ENCODE data around the gene HDAC4. TPM values are rescaled to one million over a fixed set of nuclear protein-coding genes. Genes with fewer than 3 reads are reported as not detected.

Gene HDAC4
- total and polyA plus RNA-seq, 4 donors = 6.8 to 75.5 (median 30.2) TPM

DNA sequence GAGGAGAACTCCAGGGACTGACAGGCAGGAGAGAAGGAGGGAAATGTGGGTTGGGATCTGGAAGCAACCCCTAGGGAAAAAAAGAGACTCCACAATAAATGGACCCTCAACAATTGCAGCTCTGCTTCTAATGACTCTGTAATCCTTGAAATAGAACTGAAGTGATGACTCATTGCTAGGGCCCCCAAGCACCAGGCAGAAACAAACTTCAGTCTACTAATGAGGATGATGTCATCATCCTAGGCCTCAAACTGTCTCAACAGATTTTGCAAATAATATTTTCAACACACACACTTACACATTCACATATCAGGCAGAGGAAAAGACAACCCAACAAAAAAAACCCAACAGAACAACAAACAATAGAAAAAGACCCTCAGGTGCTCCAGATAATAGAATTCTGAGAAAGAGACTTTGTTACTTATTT is 143.3 kb downstream of the HDAC4 start:
- DNase-seq = no peak
- ATAC-seq (ENCODE audit: low FRiP score) = no peak
- Histone ChIP-seq H3K27me3 (ENCODE audit: control insufficient read depth in 1 of 2, insufficient read depth in 2 of 2, low read length in 1 of 2) (no peaks in the 10 kb centered on the region), H3K4me1 (ENCODE audit: control insufficient read depth in 1 of 2, insufficient read depth in 2 of 2, low read length in 2 of 2) (no peaks in the 10 kb centered on the region), H3K4me3 (ENCODE audit: low read length in 2 of 2) (no peak overlapping the region), H3K36me3 (ENCODE audit: control insufficient read depth in 1 of 2, insufficient read depth in 2 of 2, low read length in 1 of 2) (no peaks in the 10 kb centered on the region), H3K9me3 (ENCODE audit: control insufficient read depth, low read length) (no peaks in the 10 kb centered on the region), H3K27ac (ENCODE audit: low read depth in 1 of 2, low read length in 2 of 2) (no peak overlapping the region)
- intact Hi-C loops (cut with DNase I) = no loop called here

DNA sequence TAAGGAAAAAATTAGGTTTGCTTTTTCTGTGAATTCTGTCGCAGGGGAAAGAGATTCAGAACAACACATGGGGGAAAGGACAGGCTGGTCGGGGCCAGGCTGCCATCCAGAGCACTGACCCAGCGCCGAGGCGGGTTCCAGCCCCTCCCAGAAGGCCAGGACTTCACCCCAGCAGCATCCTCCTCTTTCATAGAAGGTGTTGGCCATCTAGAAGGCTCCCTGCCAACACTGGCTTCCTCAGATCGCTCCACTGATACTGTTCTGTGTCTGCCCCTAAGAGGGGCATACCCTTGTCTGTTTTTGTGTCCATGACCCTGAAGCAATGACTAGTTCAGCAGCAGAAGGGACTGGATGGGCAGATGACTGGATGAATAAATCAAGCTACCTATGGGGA is 144.5 kb downstream of the HDAC4 start:
- H3K27me3 ChIP-seq (ENCODE audit: control insufficient read depth in 1 of 2, insufficient read depth in 2 of 2, low read length in 1 of 2) = no peaks in the 10 kb centered on the region
- intact Hi-C loops (cut with DNase I) = no loop called here
- H3K4me3 ChIP-seq (ENCODE audit: low read length in 2 of 2) = no peak overlapping the region
- WGBS, 2 donors = 80% methylated on average over 6 of the region's 6 CpGs
- no peaks in the 10 kb centered on the region for H3K4me1 ChIP-seq (ENCODE audit: control insufficient read depth in 1 of 2, insufficient read depth in 2 of 2, low read length in 2 of 2)
- H3K36me3 ChIP-seq (ENCODE audit: control insufficient read depth in 1 of 2, insufficient read depth in 2 of 2, low read length in 1 of 2) = no peaks in the 10 kb centered on the region
- H3K9me3 ChIP-seq (ENCODE audit: control insufficient read depth, low read length) = no peaks in the 10 kb centered on the region
- ATAC-seq (ENCODE audit: low FRiP score) = no peak
- DNase-seq = no peak
- no peak overlapping the region for H3K27ac ChIP-seq (ENCODE audit: low read depth in 1 of 2, low read length in 2 of 2)

DNA sequence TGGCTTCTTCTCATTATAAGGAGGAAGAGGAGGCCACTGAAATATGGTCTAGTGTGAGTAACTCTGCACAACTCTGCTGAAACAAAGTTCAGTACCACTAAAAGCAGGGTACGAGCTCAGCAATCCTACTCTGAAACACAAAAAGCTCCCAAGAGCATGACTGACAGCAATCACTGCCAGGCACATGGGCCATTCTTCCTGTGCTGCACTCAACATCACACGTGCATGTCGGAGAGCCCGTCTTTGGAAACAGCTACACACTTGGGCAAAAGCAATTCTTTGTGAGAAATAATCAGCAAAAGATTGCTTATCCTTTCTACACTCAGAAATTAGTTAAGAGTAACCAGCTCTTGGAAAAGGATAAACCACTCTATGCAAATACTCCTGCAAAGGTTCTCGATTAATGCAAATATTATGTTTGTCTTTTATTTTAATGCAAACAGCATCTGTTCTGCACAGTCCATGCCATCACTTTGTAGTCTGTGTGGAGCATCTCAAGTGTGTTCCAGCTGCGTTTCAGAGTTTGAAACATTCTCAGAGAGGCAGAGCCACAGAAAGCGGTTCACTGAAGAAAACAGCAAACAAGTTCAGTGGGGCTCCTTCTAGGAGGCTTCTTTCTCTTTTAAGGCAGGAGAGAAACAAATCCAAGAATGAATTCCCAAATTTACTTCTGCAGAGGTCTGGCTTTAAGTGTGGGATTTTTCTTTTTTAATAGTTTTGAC is 145.0 kb downstream of the HDAC4 start:
- DNase-seq (peak in 1 of 2 donors; percentile 10), ATAC-seq (ENCODE audit: low FRiP score) (no peak)
- no peaks in the 10 kb centered on the region for H3K36me3 ChIP-seq (ENCODE audit: control insufficient read depth in 1 of 2, insufficient read depth in 2 of 2, low read length in 1 of 2)
- no peak overlapping the region for H3K4me3 ChIP-seq (ENCODE audit: low read length in 2 of 2)
- H3K9me3 ChIP-seq (ENCODE audit: control insufficient read depth, low read length) = no peaks in the 10 kb centered on the region
- WGBS, 2 donors = 80 to 84% methylated on average over 7 of the region's 7 CpGs
- no peak overlapping the region for H3K27ac ChIP-seq (ENCODE audit: low read depth in 1 of 2, low read length in 2 of 2)
- H3K27me3 ChIP-seq (ENCODE audit: control insufficient read depth in 1 of 2, insufficient read depth in 2 of 2, low read length in 1 of 2) = no peaks in the 10 kb centered on the region
- intact Hi-C loops (cut with DNase I) = no loop called here
- H3K4me1 ChIP-seq (ENCODE audit: control insufficient read depth in 1 of 2, insufficient read depth in 2 of 2, low read length in 2 of 2) = no peaks in the 10 kb centered on the region

DNA sequence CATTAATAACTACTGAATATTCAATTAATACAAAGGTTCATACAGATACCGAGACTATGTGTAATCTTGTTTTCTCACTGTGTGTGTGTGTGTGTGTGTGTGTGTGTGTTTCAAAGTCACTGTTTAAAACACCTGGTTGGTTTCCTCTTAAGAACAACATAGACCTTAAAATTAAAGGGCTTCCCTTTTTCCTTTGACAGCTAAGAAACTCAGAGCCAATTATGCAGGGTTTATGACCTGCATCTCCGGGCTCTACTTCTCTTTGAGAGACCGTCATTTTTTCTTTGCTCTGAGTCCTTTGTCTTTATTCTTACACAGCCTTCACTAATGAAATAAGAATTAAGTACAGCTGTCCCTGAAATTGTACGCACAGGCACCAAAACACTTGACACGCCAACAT is 145.6 kb downstream of the HDAC4 start:
- 98 to 99% methylated on average over 5 of the region's 5 CpGs for WGBS, 2 donors
- intact Hi-C loops (cut with DNase I) = no loop called here
- H3K27ac ChIP-seq (ENCODE audit: low read depth in 1 of 2, low read length in 2 of 2) = no peak overlapping the region
- H3K4me3 ChIP-seq (ENCODE audit: low read length in 2 of 2) = no peak overlapping the region
- DNase-seq = no peak
- H3K9me3 ChIP-seq (ENCODE audit: control insufficient read depth, low read length) = no peaks in the 10 kb centered on the region
- H3K4me1 ChIP-seq (ENCODE audit: control insufficient read depth in 1 of 2, insufficient read depth in 2 of 2, low read length in 2 of 2) = no peaks in the 10 kb centered on the region
- no peaks in the 10 kb centered on the region for H3K27me3 ChIP-seq (ENCODE audit: control insufficient read depth in 1 of 2, insufficient read depth in 2 of 2, low read length in 1 of 2)
- no peak for ATAC-seq (ENCODE audit: low FRiP score)
- H3K36me3 ChIP-seq (ENCODE audit: control insufficient read depth in 1 of 2, insufficient read depth in 2 of 2, low read length in 1 of 2) = no peaks in the 10 kb centered on the region

DNA sequence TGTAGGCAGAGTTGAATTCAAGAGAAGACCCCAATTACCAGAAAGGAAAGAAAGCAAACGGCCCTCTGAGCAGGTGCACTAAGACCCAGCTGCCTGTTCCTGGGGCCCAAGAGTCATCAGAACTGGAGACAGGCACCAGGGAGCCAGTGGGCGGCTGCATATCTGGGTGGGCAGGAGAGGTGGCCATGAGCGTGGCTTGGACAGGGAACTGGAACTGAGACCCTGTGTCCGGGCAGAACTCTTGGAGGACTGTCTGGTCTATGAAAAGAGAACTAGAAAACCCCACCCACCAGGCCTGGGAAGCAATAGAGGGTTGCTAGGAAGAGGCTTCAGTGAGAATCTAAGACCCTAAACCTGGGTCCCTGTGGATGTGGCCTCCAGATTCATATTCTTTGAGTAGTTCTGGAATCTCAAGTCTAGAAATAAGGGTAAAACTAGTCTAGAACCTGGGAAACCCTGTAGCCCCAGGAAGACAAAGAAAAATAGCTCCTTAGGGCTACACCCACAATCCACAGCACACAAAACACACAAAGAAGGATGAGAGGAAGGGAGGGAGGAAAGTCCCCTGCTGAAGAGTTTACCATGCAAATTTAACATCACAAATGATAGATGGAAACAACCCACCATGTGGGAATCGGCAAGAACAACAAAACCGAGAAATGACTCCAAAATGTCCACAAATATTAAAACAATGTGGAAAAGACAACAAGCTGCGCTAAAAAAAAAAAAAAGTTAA is 147.0 kb downstream of the HDAC4 start:
- ATAC-seq (ENCODE audit: low FRiP score) (no peak), DNase-seq (peak in 1 of 2 donors; percentile 45)
- no peaks in the 10 kb centered on the region for H3K9me3 ChIP-seq (ENCODE audit: control insufficient read depth, low read length)
- no peak overlapping the region for H3K27ac ChIP-seq (ENCODE audit: low read depth in 1 of 2, low read length in 2 of 2)
- H3K4me3 ChIP-seq (ENCODE audit: low read length in 2 of 2) = no peak overlapping the region
- H3K27me3 ChIP-seq (ENCODE audit: control insufficient read depth in 1 of 2, insufficient read depth in 2 of 2, low read length in 1 of 2) = no peaks in the 10 kb centered on the region
- intact Hi-C loops (cut with DNase I) = loop anchor here in 1 of 2 donors (2.0 kb wide), 1 partner anchor 21 kb away; no protein-coding TSS in a partner anchor
- no peaks in the 10 kb centered on the region for H3K36me3 ChIP-seq (ENCODE audit: control insufficient read depth in 1 of 2, insufficient read depth in 2 of 2, low read length in 1 of 2)
- WGBS, 2 donors = 92% methylated on average over 7 of the region's 7 CpGs
- no peaks in the 10 kb centered on the region for H3K4me1 ChIP-seq (ENCODE audit: control insufficient read depth in 1 of 2, insufficient read depth in 2 of 2, low read length in 2 of 2)

DNA sequence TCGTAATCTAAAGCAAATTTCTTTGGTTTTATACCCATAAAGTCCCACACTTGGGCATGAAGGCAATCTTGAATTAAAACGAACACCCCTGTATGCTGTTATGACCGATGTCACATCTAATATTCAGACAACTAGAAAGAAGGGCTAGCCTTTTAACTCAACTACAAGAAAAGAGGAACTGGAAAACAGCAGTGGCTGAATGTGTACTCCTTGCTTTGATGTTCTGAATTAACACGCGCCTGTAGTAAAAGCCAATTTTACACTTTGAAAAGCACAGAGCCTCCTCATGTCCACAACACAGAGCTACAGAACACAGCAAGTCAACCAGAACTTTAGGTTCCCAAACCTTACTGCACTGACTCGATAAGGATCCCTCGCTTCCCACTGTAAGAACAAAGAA is 147.6 kb downstream of the HDAC4 start:
- Histone ChIP-seq H3K9me3 (ENCODE audit: control insufficient read depth, low read length) (no peaks in the 10 kb centered on the region), H3K27me3 (ENCODE audit: control insufficient read depth in 1 of 2, insufficient read depth in 2 of 2, low read length in 1 of 2) (no peaks in the 10 kb centered on the region), H3K4me1 (ENCODE audit: control insufficient read depth in 1 of 2, insufficient read depth in 2 of 2, low read length in 2 of 2) (no peaks in the 10 kb centered on the region), H3K27ac (ENCODE audit: low read depth in 1 of 2, low read length in 2 of 2) (no peak overlapping the region), H3K36me3 (ENCODE audit: control insufficient read depth in 1 of 2, insufficient read depth in 2 of 2, low read length in 1 of 2) (no peaks in the 10 kb centered on the region), H3K4me3 (ENCODE audit: low read length in 2 of 2) (no peak overlapping the region)
- ATAC-seq (ENCODE audit: low FRiP score) = no peak
- intact Hi-C loops (cut with DNase I) = loop anchor here in 1 of 2 donors (2.0 kb wide), 1 partner anchor 22 kb away; no protein-coding TSS in a partner anchor
- no peak for DNase-seq
- WGBS, 2 donors = 80 to 81% methylated on average over 7 of the region's 7 CpGs

DNA sequence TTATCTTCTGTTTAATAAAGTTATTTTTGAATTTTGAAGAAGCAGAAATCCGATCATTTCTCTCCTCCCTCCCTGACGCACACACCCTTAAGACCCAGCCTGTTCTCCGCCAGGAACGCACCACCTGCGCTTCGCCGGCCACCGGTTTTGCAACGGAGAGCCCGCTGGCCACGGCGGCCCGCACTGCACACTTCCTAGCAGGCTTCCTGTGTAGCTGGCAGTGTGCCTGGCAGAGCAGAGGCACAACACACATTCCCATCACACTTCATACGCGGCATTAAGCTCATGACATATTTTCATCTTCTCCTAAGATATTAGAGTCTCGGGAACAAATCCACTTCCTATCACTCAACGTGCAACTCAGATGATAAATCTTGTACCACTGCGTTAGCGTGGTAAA is 148.0 kb downstream of the HDAC4 start:
- DNase-seq = peak; percentile 85 to 89
- intact Hi-C loops (cut with DNase I) = loop anchor here in 1 of 2 donors (2.0 kb wide), 1 partner anchor 22 kb away; no protein-coding TSS in a partner anchor
- peak; percentile 77 for ATAC-seq (ENCODE audit: low FRiP score)
- H3K4me3 ChIP-seq (ENCODE audit: low read length in 2 of 2) = no peak overlapping the region
- no peaks in the 10 kb centered on the region for H3K9me3 ChIP-seq (ENCODE audit: control insufficient read depth, low read length)
- no peaks in the 10 kb centered on the region for H3K4me1 ChIP-seq (ENCODE audit: control insufficient read depth in 1 of 2, insufficient read depth in 2 of 2, low read length in 2 of 2)
- H3K27me3 ChIP-seq (ENCODE audit: control insufficient read depth in 1 of 2, insufficient read depth in 2 of 2, low read length in 1 of 2) = no peaks in the 10 kb centered on the region
- no peak overlapping the region for H3K27ac ChIP-seq (ENCODE audit: low read depth in 1 of 2, low read length in 2 of 2)
- WGBS, 2 donors = 13 to 16% methylated on average over 19 of the region's 19 CpGs
- no peaks in the 10 kb centered on the region for H3K36me3 ChIP-seq (ENCODE audit: control insufficient read depth in 1 of 2, insufficient read depth in 2 of 2, low read length in 1 of 2)

DNA sequence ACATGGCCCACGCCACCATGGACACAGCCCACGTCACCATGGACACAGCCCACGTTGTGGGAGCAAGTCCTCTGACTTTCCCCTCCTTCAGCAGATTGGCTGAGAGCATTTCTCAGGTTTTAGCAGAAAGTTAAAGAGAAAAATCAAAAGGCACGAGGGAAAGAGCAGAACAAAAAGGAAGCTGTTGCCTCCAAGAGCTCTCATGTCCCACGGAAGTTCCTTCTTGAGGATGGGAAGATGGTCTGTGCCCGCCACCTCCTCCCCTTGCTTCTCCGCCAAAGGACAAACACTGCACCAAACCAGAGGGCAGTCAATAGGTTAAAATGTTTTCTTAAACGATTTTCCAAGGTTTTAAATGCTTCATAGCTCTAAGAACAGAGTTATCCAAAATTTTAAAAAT is 148.4 kb downstream of the HDAC4 start:
- ATAC-seq (ENCODE audit: low FRiP score) (no peak), DNase-seq (no peak)
- Histone ChIP-seq H3K27me3 (ENCODE audit: control insufficient read depth in 1 of 2, insufficient read depth in 2 of 2, low read length in 1 of 2) (no peaks in the 10 kb centered on the region), H3K4me3 (ENCODE audit: low read length in 2 of 2) (no peak overlapping the region), H3K4me1 (ENCODE audit: control insufficient read depth in 1 of 2, insufficient read depth in 2 of 2, low read length in 2 of 2) (no peaks in the 10 kb centered on the region), H3K9me3 (ENCODE audit: control insufficient read depth, low read length) (no peaks in the 10 kb centered on the region), H3K36me3 (ENCODE audit: control insufficient read depth in 1 of 2, insufficient read depth in 2 of 2, low read length in 1 of 2) (no peaks in the 10 kb centered on the region), H3K27ac (ENCODE audit: low read depth in 1 of 2, low read length in 2 of 2) (no peak overlapping the region)
- intact Hi-C loops (cut with DNase I) = loop anchor here in 1 of 2 donors (2.0 kb wide), 1 partner anchor 22 kb away; no protein-coding TSS in a partner anchor
- WGBS, 2 donors = 60 to 68% methylated on average over 8 of the region's 8 CpGs

DNA sequence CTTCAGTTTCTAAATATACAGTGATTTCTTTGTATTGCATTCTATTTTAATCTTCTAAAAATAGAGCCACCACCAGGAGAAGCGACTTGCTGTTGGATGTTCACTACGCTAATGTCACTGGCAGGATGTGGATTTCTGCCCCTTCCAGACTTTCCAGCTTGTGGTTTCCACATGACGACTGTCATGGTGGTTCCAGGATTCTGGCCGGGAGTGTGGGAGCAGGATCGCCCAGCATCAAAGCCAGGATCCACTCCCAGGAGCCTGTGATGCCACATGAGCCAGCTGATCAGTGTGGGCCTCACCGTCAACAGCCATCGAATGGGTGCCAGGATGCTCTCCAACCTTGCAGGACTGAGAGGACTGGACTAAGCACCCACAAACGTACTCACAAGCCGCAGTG is 148.8 kb downstream of the HDAC4 start:
- Histone ChIP-seq H3K4me1 (ENCODE audit: control insufficient read depth in 1 of 2, insufficient read depth in 2 of 2, low read length in 2 of 2) (no peaks in the 10 kb centered on the region), H3K36me3 (ENCODE audit: control insufficient read depth in 1 of 2, insufficient read depth in 2 of 2, low read length in 1 of 2) (no peaks in the 10 kb centered on the region), H3K27ac (ENCODE audit: low read depth in 1 of 2, low read length in 2 of 2) (no peak overlapping the region), H3K27me3 (ENCODE audit: control insufficient read depth in 1 of 2, insufficient read depth in 2 of 2, low read length in 1 of 2) (no peaks in the 10 kb centered on the region), H3K9me3 (ENCODE audit: control insufficient read depth, low read length) (no peaks in the 10 kb centered on the region), H3K4me3 (ENCODE audit: low read length in 2 of 2) (no peak overlapping the region)
- intact Hi-C loops (cut with DNase I) = loop anchor here in 1 of 2 donors (2.0 kb wide), 1 partner anchor 23 kb away; no protein-coding TSS in a partner anchor
- DNase-seq (no peak), ATAC-seq (ENCODE audit: low FRiP score) (no peak)
- WGBS, 2 donors = 89 to 95% methylated on average over 9 of the region's 9 CpGs
